NCI-H526 (cell line): ENCODE data around the gene HAND2.

Experiments
- DNase-seq, 2 experiments: peaks; one replicate each; lab custom pipeline; 2025; lab: John Stamatoyannopoulos, UW

Gene HAND2

GRCh38 chr4:173529477-173530325 lies at the start of gene HAND2:
TSS of gene HAND2 (minus strand) at chr4:173530229. CDS start at chr4:173529289, 940 bp downstream.
- peak; percentile 39 to 74 for DNase-seq

GRCh38 chr4:173578956-173579355 lies 48.9 kb upstream of the HAND2 start:
- DNase-seq, result no peak

- DNase-seq, result no peak
These were observed 47.9 kb upstream of the HAND2 start for GRCh38 chr4:173577963-173578362.

DNA sequence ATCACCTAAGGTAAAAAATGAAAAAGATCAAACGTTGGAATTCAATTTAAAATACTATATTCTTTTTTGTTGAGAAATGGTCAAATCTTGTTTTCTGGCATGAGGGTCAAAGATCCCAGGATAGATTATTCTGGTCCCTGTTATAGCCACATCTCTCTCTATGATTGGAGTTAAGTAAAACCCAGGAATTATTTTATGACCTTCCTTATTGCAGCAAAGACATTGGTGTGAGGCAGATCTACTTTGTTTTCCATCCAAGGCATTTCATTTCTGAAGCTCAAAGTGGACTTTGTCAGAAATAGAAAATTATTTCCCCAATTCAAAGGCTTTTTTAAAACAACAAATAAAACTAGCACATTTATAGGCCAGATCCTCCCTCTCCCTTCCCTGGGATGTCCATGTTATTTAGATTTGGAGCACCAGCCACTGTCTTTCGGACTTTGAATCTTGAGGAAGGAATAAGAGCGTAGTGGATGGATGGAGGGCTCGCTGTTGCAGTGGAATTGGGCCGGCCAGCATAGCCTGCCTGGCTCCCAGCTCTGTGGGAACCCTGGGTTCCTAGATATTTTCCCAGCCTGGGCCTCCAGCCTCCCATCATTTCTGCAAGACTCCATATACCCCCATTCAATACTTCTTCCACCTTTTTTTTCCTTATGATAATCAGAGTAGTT lies 45.6 kb upstream of the HAND2 start:
- no peak for DNase-seq

DNA sequence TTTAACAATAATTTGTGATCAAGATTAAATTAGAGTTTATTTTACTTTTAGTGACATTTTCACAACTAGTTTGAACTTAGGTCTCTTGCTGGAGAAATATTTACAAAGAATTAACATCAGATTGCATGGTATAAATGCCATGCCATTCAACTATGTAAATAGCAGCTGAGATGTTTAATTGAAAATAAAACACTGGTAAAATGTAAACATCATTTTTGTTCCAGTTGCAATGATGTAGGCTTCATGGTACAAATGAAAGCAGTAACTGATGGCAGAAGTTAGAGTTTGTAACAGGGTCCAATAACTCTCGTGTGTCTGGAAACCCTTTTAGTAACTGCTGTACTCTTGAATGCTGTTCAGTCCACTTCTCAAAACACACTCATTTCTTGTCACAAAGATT lies 43.7 kb upstream of the HAND2 start:
- DNase-seq, result no peak

- DNase-seq, result no peak
These were observed 43.3 kb upstream of the HAND2 start for GRCh38 chr4:173573286-173573685.

GRCh38 chr4:173572493-173573129 lies 42.6 kb upstream of the HAND2 start:
- no peak for DNase-seq

DNA sequence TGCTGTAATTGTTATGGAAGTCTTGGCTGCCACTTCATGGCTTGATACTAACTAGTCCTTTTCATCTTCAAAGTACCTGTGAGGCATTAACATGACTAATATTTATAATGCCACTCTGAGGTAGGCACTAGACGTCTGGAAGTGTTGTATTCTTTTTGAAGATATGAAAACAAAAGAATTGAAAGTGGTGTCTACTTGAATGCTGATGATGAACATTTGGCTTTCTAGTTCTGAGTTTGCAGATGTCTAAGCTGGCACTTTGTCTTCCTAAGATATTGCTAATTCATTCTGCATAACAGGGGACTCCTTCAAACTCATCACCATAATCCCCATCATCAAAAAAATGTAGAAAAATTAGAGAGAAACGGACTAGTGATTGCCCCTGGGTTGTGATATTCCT lies 41.6 kb upstream of the HAND2 start:
- DNase-seq, result no peak

GRCh38 chr4:173565281-173565680 lies 35.3 kb upstream of the HAND2 start:
- no peak for DNase-seq

DNA sequence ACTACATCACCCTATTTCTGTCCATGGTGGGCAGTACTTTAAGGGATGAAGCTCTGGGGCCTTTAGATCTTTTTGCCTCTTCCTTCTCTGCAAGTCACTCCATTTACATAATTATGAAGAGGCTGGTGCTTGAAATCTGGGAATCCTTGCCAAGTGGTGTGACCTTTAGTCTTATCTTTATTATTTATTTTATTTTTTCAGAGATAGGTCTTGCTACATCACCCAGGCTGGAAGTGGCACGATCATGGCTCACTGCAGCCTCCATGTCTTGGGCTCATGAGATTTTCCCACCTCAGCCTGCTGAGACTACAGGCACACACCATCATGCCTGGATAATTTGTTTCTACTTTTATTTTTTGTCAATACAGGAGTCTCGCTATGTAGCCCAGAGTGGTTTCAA lies 34.4 kb upstream of the HAND2 start:
- DNase-seq, result no peak

GRCh38 chr4:173560896-173561295 lies 30.9 kb upstream of the HAND2 start:
- no peak for DNase-seq

DNA sequence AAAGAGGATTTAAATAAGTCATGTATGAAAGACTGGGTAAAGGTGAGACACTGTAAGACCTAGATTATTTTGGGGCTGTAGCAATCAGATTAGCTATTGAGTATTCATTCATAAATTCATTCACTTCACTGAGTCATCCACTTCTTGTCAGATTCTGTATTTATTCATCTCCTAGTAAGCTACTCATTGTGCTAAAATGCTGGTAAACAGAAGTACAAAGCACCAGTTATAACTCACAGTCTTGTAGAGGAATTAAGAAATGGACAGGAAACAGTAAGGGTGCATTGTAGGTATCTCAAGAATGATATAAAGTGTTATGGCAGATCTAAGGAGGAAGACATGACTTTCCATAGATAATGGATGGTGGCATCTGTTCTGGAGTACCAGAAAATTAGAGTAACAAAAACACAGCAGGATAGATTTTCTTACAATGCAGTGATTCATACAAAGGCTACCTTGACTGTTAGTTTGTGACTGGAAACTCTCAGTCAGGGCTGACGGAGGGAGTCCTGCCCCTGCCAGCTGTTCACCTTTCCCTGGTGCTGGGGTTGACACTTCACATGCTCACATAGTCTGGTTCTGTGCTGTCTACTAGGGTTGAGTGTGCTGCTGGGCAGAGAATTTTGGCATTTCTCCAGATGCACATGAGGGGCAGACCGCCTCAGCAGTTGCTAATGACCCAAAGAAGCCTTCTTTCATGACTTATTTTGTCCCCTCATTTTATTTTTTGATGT lies 26.5 kb upstream of the HAND2 start:
- DNase-seq, result no peak

GRCh38 chr4:173547889-173548288 lies 17.9 kb upstream of the HAND2 start:
- no peak for DNase-seq

- DNase-seq, result no peak
These were observed 16.7 kb upstream of the HAND2 start for GRCh38 chr4:173546776-173547175.

GRCh38 chr4:173545440-173545839 lies 15.4 kb upstream of the HAND2 start:
- DNase-seq, result no peak

DNA sequence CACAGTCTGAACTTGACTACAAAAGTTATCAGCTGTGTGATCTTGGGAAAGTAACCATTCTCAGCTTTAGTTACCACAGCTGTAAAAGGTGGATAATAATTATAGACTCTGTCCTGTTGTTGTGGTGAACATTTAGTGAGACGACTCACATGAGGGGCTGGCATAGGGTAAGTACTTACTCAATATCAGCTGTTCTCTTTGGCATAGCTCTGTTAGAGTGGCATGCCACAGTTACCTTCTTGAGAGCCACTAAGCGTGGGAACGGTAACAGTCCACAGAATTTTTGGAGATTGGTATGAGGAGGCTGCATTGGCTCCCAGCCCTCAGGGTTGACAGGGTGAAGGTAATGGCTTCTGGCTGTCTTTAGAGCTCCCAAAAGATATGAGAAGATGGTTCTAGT lies 13.2 kb upstream of the HAND2 start:
- no peak for DNase-seq

DNA sequence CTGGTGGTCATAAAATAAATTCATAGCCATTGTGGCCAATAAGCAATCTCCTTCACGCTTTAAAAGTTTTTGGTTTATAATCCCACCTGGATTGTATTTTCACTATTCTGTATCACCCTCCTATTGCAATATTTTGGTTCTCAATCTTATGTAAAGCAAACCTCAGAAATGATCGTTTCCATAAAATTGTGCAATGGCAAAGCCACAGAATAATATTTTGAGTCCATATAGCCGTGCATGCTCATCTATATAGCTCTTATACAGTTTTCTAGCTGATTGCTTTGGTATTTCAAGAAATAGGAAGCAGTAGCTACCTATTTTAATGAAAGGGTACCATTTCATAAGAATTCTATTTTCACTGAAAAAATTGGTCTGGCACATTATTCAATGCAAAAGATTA lies 10.0 kb upstream of the HAND2 start:
- DNase-seq, result no peak

- peak in 1 of 2 experiments; percentile 23 for DNase-seq
These were observed 8.9 kb upstream of the HAND2 start for GRCh38 chr4:173538909-173539445.

- DNase-seq, result peak; percentile 9 to 38
These were observed 8.3 kb upstream of the HAND2 start for GRCh38 chr4:173538148-173538908.

DNA sequence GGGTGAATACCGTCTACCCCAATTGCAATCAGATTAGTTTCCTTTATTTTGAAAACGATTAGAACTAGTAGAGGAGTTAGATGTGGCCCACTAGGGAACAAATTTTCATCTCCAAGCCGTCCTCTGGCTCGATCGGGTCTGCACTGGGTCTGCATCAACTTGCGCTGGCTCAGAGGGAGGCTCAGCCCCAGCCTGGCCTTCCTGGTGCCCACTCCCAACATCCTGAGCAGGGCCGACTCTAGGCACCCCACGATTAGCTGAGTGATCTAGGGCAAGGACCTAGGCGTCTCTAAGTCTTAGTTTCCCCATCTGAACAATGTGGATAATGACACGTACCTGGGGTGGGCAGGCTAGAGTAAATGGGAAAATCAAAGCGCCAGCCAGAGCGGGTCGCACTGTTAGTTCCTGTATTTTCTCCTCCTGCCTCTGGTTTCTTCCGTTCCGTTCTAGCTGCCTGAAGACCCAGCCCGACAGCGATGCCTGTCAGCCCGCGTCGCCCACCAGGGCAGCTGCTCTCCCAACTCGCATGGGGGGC lies 7.7 kb upstream of the HAND2 start:
- DNase-seq, result no peak
